Upper lobe of left lung (tissue), 4 donors: ENCODE results near the gene ACBD6.

Source experiments
- EP300 ChIP-seq, 4 donors: sonication (generic); formaldehyde crosslinking; IDR thresholded peaks; one replicate each; pipeline ENCODE4 v1.5.1; 2017; ENCODE audit warnings: antibody characterized with exemption in 4 of 4, control low read depth in 2 of 4
- POLR2A ChIP-seq, 4 donors: fragments of 450-650 bp; IDR thresholded peaks; one replicate each; pipeline ENCODE4 v1.5.1; 2016 to 2017; ENCODE audit warnings: antibody characterized with exemption in 4 of 4, mild to moderate bottlenecking in 2 of 4
- POLR2AphosphoS5 ChIP-seq, 2 donors: sonication (generic); formaldehyde crosslinking; IDR thresholded peaks; one replicate each; pipeline ENCODE4 v1.5.1; 2017; ENCODE audit warnings: antibody characterized with exemption in 2 of 2
- TF ChIP-seq, protein P1 (sequence below), 6 experiments: fragments of 450-650 bp in 4 of 6; fragments of 200-600 bp in 2 of 6; sonication (generic) in 2 of 6; IDR thresholded peaks; one replicate each; pipeline ENCODE4 v1.5.1; 2016 to 2019; ENCODE audit warnings: antibody characterized with exemption in 6 of 6

DNA sequence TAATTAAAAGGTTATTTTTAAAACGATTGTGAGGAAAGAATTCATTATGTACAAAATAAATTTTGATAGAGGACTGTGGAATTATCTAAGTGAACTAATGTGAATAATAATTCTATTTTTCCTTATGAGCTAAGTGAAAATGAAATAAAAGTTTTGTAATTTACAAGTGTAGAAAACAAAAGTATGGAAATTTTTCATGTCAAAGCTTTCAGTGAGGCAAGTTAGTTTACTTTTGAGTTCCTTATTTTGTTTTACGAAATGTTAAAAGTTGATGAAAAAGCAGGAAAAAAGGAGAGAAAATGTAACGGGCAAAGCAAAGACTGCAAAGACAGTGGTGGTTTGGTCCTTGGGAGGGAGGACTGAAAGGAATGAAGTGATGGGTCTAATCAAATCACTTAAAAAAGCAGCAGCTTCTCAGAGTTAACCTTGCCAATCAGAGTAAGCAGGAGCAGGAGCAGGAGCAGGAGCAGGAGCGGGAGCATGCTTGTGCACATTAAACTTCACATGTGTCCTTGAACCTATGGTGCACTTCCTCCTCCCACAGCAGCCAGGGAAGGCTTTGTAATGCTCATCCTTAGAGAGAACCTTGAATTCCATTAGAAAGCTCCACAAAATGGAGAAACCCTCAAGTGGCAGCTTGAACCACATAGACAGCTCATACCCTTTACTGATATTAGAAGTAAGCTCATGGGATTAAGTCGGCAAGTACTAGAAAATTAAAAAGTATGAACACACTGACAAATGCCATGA, 139.0 kb downstream of the ACBD6 start:
- TF ChIP-seq EP300 (IDR thresholded peaks at IDR 0.05) (no peak), POLR2A (IDR thresholded peaks at IDR 0.05) (no peak), POLR2AphosphoS5 (IDR thresholded peaks at IDR 0.05) (no peak)
- TF ChIP-seq, protein P1, sequence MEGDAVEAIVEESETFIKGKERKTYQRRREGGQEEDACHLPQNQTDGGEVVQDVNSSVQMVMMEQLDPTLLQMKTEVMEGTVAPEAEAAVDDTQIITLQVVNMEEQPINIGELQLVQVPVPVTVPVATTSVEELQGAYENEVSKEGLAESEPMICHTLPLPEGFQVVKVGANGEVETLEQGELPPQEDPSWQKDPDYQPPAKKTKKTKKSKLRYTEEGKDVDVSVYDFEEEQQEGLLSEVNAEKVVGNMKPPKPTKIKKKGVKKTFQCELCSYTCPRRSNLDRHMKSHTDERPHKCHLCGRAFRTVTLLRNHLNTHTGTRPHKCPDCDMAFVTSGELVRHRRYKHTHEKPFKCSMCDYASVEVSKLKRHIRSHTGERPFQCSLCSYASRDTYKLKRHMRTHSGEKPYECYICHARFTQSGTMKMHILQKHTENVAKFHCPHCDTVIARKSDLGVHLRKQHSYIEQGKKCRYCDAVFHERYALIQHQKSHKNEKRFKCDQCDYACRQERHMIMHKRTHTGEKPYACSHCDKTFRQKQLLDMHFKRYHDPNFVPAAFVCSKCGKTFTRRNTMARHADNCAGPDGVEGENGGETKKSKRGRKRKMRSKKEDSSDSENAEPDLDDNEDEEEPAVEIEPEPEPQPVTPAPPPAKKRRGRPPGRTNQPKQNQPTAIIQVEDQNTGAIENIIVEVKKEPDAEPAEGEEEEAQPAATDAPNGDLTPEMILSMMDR (IDR thresholded peaks at IDR 0.05), result no peak
